OCI-LY3 (cell line): ENCODE measurements around the gene NUBPL.
"Not testable (repeated sequence)": the region's sequence is repeated elsewhere in the genome, so short reads cannot be mapped to it uniquely, and the experiment has no call there.

Experiments used
- H2AFZ ChIP-seq: fragments of 200-600, 300-600 bp; shearing (Covaris generic); 2 replicates; pipeline ENCODE4 v1.6.0; 2014; ENCODE audit warnings: antibody characterized with exemption, low read depth, low read length
- H3K27ac ChIP-seq: fragments of 200-600, 300-600 bp; sonication (generic); 2 replicates; pipeline ENCODE4 v1.5.1; 2014; ENCODE audit warnings: mild to moderate bottlenecking, low read length, moderate library complexity, mixed read lengths
- H3K27me3 ChIP-seq: fragments of 200-600, 300-600 bp; sonication (generic); 2 replicates; pipeline ENCODE4 v1.6.1; 2014; ENCODE audit warnings: low read depth, low read length, mixed read lengths
- H3K36me3 ChIP-seq: fragments of 200-600, 300-600 bp; sonication (generic); replicated peaks from 2 replicates; pipeline ENCODE3; 2014; ENCODE audit warnings: low read depth, low read length, mixed read lengths
- H3K4me1 ChIP-seq: fragments of 300-600, 200-600 bp; sonication (generic); 2 replicates; pipeline ENCODE4 v1.6.1; 2014; ENCODE audit warnings: low read length, mixed read lengths
- H3K4me2 ChIP-seq: fragments of 200-600, 300-600 bp; sonication (generic); 2 replicates; pipeline ENCODE4 v1.6.1; 2014; ENCODE audit warnings: low read length, mixed read lengths
- H3K4me3 ChIP-seq: fragments of 300-600, 200-600 bp; sonication (generic); 2 replicates; pipeline ENCODE4 v1.5.1; 2014; ENCODE audit warnings: antibody characterized with exemption, mild to moderate bottlenecking, low read length, moderate library complexity
- H3K79me2 ChIP-seq: fragments of 300-600, 200-600 bp; shearing (Covaris generic); 2 replicates; pipeline ENCODE4 v1.6.1; 2014; ENCODE audit warnings: mild to moderate bottlenecking, low read length, mixed read lengths
- H3K9ac ChIP-seq: fragments of 300-600, 200-600 bp; shearing (Covaris generic); 2 replicates; pipeline ENCODE4 v1.6.0; 2014; ENCODE audit warnings: mild to moderate bottlenecking, low read length, moderate library complexity
- H3K9me3 ChIP-seq: fragments of 200-600, 300-600 bp; shearing (Covaris generic); 2 replicates; pipeline ENCODE4 v1.6.1; 2014; ENCODE audit warnings: low read length, mixed read lengths; ENCODE audit not compliant: insufficient read depth
- H4K20me1 ChIP-seq: fragments of 200-600, 300-600 bp; sonication (generic); 2 replicates; pipeline ENCODE4 v1.6.1; 2016; ENCODE audit warnings: low read length, mixed read lengths; ENCODE audit not compliant: insufficient read depth
- CTCF ChIP-seq: fragments of 200-600, 300-600 bp; sonication (generic); IDR thresholded peaks from 2 replicates; pipeline ENCODE4 v1.5.1; 2014; ENCODE audit warnings: antibody characterized with exemption, low read length, low read depth
- EZH2phosphoT487 ChIP-seq: fragments of 200-600 bp; shearing (Covaris generic); IDR thresholded peaks from 2 replicates; pipeline ENCODE4 v1.6.1; 2018; ENCODE audit warnings: antibody characterized with exemption, mixed run types, low read depth

NUBPL gene

GRCh38 chr14:31855262-31855661, 294.1 kb downstream of the NUBPL start:
- H2AFZ ChIP-seq = no peak overlapping the region
- TF ChIP-seq CTCF (no peak), EZH2phosphoT487 (no peak)
- no peak overlapping the region for H3K9ac ChIP-seq
- H3K27ac ChIP-seq = no peak overlapping the region
- no peaks in the 10 kb centered on the region for H3K9me3 ChIP-seq
- peaks cover 5% of the 10 kb centered on the region for H3K36me3 ChIP-seq
- H3K27me3 ChIP-seq = no peaks in the 10 kb centered on the region
- H3K4me1 ChIP-seq = no peaks in the 10 kb centered on the region
- no peak overlapping the region for H3K4me2 ChIP-seq
- H3K79me2 ChIP-seq = no peaks in the 10 kb centered on the region
- no peaks in the 10 kb centered on the region for H4K20me1 ChIP-seq
- no peak overlapping the region for H3K4me3 ChIP-seq

GRCh38 chr14:31856003-31856402, 294.8 kb downstream of the NUBPL start:
- H3K9ac ChIP-seq, H2AFZ ChIP-seq, H3K79me2 ChIP-seq, H3K9me3 ChIP-seq, H3K36me3 ChIP-seq, H3K27me3 ChIP-seq, H3K4me2 ChIP-seq, H3K27ac ChIP-seq, H3K4me3 ChIP-seq, H3K4me1 ChIP-seq, H4K20me1 ChIP-seq: not testable (repeated sequence)

- H3K79me2 ChIP-seq = no peaks in the 10 kb centered on the region
- no peak overlapping the region for H3K4me3 ChIP-seq
- no peak overlapping the region for H3K9ac ChIP-seq
- no peaks in the 10 kb centered on the region for H3K27me3 ChIP-seq
- H4K20me1 ChIP-seq = no peaks in the 10 kb centered on the region
- H3K4me1 ChIP-seq = no peaks in the 10 kb centered on the region
- H2AFZ ChIP-seq = no peak overlapping the region
- H3K4me2 ChIP-seq = no peak overlapping the region
- H3K27ac ChIP-seq = no peak overlapping the region
- peaks cover 5% of the 10 kb centered on the region for H3K36me3 ChIP-seq
- TF ChIP-seq EZH2phosphoT487 (no peak), CTCF (no peak)
- no peaks in the 10 kb centered on the region for H3K9me3 ChIP-seq
Observed at GRCh38 chr14:31858868-31859267, 297.7 kb downstream of the NUBPL start.

GRCh38 chr14:31864937-31865855, 304.0 kb downstream of the NUBPL start:
- Histone ChIP-seq H3K9ac (no peak overlapping the region), H3K4me1 (no peaks in the 10 kb centered on the region), H4K20me1 (no peaks in the 10 kb centered on the region), H3K36me3 (no peaks in the 10 kb centered on the region), H3K27me3 (no peaks in the 10 kb centered on the region), H3K79me2 (no peaks in the 10 kb centered on the region), H3K9me3 (no peaks in the 10 kb centered on the region), H3K4me2 (no peak overlapping the region), H3K27ac (no peak overlapping the region), H3K4me3 (no peak overlapping the region), H2AFZ (no peak overlapping the region)
- no peak for TF ChIP-seq EZH2phosphoT487
- TF ChIP-seq CTCF = no peak
